NCI-H2196 (cell line): ENCODE results near the gene PHYHIPL.

Source experiments
- DNase-seq: peaks from one replicate; lab custom pipeline; 2025; ENCODE audit not compliant: unreplicated experiment; lab: John Stamatoyannopoulos, UW

The PHYHIPL gene

DNA sequence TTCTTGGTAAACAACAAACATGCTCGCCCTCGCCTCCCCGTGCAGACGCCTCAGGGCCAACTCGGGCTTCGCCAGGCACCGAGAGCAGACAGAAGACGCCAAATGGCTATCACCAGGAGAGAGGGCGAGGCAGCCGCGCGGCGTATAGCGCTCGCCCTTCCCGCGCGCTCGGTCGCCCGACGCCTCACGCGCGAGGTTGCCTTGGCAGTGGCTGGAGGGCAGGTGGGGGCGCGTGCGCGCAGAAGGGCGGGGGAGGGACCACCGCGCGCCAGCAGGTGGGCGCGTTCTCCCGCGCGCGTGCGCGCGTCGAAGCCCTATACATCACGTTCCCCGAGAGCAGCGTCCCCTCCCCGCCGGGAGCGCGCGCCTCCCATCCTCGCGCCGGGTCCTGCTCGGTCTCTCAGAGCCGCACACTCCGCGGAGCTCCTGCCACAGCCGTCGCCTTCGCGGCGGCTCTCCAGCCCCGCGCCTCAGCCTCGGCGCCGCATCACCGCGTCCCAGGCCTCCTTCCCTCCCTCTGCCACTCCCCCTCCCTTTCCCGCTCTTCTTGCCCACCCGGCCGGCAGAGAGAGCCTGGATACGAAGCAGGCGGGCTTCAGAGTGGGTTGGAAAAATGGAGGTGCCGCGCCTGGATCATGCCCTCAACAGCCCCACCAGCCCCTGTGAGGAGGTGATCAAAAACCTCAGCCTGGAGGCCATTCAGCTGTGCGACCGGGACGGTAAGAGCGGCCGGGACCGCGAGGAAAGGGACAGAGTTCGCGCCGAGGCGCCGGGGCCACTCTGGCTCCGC, at the start of gene PHYHIPL:
TSS of gene PHYHIPL (plus strand) at position 403 of the 790 bp plus-strand sequence. CDS start at position 614, 211 bp downstream.
- peak; percentile 59 for DNase-seq

DNA sequence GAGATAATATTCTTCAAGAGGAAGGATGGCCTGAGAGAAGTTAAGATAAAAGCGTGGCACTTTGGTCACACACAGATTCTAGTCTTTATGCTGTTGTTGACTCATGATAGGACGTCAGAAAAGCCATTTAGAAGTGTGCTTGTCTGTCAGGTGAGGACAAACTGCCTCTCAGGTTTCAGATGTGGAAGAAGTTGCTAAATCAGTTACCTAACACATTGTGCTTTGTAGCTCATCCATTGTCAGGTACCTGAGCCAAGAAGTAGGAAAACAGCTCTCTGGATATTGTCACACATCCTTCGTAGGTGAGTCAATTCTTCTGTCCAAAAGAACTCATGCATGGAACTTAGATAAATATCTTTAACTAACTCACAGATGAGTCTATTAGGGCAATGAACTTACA, 49.5 kb upstream of the PHYHIPL start:
- DNase-seq: no peak

DNA sequence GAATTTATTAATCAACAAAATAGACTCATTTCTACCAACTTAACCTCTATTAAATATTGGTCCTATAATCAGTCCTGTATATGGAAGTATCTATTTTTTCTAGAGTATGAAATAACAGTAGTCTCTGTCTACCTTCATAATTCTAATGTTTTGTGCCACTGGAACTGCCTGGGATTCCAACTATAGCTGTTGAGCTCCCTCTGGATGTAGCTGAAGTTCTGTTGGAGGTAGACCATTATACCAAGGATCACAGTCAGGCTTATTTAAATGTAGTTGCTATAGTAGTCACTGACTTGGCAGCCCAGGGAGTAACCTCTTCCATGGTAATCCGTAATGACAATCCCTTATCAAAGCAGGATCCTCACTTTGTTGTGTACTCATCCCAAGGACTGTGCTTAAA, 48.5 kb upstream of the PHYHIPL start:
- no peak for DNase-seq

DNA sequence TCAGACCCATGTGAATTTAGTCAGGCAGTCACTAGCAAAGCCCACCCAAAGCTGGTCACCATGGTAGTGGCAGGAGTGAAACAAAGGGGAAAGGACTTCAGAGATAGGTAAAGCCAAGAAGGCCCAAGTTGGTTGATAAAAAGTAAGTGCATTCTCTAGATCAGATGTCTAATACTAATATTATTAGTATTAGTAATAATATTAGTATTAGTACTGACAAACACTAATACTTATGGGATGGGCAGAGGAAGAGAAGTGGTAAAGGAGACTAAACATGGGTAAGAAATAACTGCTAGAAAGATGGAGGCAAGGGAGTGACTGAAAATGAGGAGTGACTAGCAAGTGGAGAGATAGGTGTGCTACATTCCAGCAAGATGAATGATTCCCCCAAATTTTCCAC, 46.6 kb upstream of the PHYHIPL start:
- DNase-seq: no peak

DNA sequence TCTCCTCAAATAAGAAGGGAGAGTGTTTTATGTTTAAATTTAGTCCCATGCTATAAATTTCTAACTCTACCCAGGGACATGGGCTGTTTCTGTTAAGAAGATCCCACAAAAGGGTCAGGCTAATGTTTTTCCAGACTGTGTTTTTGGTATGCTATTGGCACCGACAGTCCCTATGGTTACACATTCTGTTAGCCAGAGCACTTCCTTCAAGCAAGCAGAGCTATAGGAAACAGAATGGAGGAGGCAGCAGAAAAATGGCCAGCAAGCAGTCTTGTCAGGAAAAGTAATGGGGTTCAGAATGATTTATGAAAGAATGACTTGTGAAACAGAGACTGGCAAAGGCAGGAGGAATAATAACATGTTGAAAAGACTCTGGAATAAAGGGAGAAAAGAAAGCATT, 44.8 kb upstream of the PHYHIPL start:
- DNase-seq: no peak

DNA sequence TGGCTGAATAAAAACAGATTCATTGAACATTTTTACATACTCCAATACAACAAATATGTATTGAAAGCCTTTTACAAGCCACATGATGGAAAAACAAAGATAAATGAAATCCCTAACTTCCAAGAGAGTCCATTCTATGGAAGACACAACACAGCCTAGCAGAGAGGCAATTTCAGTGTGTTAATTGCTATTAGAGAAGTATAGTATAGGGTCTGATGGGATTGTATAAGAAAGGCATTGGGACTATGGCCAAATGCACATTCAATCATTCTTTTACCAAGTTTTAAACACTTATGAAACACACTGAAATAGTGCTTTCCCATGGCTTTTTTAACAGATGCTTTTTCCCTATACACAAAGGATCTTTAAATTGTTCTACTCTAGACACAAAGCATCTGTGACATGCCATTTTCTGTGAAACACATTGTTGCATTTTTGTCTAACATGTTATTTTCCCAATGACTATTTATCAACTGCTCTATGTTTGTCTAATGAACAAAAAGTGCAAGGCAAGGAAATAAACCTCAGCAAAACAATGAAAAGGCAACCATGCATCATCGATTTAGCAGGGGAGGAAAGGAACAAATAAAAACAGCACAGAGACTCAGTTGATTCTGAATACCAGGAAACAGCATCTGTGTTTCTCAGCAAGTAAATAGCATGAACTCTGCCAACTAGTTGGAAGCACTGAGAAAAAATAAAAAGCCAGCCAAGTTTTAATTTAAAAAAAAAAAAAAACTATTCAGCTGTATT, 42.4 kb upstream of the PHYHIPL start:
- no peak for DNase-seq

DNA sequence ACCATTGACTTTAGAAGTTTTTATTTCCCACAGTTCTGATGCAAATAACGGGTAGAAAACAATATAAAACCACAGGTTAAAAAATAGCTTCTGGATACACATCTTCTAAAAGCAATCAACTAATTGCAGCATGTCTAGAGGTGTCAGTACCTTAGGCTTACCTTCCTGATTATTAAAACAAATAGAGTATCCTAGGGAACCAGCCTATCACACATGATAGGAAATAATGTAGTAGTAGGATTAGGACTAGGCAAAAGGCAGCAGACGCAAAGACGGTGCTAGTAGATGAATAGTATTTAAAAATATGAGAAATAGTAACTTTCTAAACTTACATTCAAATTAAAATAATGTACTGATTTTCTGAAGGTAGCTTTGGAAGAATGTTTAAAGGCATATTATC, 41.7 kb upstream of the PHYHIPL start:
- no peak for DNase-seq

DNA sequence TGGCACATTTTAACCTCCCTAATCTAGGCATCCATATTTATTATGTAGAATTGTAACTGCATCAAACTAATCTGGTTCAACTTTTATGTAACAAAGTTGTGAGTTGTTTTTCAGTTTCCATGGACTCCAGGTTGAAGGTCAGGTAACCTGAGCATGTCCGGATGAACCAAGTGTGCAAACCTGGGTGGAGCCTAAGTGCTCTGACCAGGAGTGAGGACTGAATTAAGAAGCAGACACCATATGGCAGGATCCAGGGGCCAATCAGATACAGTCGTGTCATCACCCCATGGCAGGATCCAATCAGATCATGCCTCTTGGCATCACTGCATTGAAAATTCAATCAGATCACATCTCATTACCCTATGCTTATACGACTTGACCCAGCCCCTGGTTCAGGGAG, 41.2 kb upstream of the PHYHIPL start:
- DNase-seq: no peak

DNA sequence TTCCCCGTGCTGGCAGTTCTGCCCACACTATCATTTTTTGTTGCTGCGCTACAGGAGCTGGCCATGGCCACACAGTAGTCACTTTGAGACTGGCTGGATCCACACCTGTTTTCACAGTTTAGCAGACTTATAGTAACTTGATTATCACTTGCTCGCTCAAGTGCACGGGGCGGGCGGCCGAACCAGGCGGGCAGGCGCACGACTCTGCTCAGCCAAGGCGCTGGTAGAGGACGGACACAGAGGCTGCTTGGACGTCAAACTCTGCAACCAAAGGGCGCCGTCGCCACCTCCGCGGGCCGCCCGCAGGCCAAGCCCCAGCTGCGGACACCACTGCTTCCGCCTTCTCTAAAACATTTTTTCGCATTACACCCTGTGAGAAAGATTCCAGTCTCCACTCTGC, 38.4 kb upstream of the PHYHIPL start:
- DNase-seq: no peak

DNA sequence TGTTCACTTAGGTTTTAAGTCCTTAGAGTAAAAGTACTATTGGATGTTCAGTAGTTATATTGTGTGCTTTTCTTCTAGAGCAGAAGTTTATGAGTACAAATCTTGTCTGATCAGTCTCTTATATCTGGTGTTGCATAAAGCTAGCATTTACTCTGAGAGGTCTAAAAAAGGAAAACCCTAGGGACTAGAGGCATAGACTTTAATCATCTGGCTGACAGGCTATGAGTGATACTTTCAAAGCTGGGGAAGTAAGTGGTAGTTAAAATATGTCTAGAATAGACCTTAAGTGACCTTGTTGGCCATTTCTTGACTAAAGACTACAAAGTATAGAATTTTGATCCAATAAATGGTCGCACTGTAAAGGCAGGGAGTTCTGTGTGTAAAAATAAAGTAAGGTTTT, 32.9 kb upstream of the PHYHIPL start:
- no peak for DNase-seq

DNA sequence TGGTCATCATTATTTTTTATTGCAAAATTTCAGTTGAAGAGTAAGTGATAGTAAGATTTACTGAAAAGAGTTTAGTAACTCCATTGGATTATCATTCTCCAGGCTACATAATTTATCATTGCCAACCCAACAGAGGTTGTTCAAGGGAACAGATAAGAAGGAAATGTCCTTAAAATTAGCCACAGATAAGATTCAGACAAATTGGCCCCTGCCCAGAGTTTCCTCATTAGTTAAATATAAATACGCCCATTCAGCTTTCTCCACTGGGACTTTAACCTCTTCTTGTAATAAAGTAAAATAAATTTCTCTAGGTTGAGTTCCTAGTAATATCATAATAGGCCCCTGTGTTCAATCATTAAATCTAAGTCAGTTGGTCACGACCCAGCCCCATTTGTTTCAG, 27.7 kb upstream of the PHYHIPL start:
- no peak for DNase-seq

DNA sequence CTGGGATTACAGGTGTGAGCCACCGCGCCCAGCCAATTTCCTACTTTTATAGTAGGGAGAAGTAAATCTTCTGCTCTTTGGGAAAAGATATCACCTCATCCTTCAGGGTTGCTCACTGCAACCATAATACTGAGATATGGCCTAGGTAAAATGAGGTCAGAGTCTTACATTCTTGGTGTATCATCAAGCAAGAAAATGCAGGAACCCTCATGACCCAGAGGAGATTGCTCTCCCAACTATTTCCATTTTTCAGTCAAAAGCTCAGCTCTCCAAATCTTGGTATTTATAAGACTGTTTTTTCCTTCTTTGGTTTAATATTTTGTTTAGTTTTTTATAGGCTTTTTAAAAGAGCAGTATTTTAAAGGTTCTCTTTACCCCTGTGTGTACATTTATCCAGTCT, 20.9 kb upstream of the PHYHIPL start:
- DNase-seq: no peak

DNA sequence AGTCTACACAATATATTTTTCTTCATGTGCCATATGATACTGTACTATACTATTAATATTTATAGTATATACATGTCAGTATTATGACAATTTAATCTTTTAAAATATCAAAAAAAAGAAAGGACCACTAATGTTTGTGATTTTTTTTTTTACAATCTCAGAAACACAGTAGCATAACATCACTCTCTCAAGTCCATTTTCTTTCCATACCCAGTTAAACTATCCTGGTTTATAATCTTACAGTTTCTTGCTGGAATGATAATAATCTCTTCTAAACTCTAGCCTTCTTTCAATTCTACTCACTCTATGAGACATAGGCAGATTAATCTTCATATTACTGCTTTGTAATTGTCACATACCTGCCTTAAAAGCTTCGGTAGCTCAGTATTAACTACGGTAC, 8.9 kb upstream of the PHYHIPL start:
- DNase-seq: no peak

DNA sequence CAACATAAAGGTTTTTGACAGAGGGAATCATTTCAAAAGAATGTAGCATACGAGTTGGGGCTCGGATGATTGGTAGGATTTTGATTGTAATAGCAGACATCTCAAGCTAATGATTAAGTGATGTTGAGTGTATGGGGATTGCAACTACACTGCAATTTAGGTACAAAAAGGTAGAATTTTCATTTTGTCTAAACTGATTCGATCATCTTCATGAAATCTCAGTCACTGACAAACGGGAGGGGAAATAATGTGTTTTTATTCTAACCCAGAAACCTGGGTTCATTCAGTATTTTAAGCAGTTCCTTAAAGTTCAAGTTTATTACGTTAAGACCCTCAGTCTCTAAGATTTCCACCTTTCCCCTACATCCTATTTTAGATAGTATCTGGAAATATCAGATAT, 3.9 kb upstream of the PHYHIPL start:
- DNase-seq: no peak

DNA sequence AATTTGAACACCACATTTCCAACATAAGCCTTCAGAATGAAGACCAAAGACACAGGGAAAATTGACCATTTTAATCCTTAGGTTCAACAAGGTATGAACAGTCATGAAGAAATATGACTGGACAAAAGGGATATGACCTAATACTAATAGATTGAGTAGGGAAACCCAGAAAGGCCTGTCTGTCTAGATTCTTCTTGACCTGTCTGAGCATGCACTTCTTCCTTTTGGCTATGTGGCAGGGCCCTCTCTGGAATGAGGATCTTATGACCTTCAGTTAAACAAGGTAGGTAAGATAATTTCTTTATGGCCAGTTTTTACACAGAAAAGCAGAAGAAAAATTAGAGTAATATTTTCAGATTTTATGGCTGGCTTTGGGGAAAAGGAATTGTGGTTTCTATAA, 3.0 kb upstream of the PHYHIPL start:
- no peak for DNase-seq

DNA sequence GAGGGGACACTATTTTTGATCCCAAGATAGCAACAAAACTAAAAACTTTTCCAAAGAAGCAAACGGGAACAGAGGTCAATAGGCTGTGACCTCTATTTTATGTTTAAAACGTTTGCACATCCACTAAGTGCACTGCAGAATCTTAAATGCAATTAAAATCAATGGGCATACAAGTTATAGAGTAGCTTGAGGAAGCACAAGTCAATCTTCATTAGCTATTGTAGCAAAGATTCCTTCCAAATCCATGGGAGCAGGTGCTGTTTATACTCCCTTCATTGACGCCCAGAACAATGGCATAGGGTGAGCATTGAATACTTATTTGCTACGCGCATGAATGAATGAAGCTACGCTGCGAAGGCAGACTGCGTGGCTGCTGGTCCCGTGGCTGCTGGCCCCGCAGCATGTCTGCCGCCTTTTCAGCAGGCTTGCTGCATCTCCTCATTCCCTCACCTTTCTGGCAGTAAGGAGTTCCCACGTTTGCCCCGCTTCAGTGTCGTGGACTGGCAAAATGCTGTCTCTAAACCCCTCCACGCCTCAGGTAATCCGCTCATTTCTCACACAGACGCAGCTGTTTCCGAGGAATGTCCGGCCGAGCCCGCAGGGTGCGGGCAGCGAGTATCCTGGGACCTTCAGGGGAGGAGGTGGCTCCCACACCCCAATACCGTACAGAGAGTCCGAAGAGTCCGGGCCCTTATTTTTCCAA, 754 bp upstream of the PHYHIPL start:
- no peak for DNase-seq

DNA sequence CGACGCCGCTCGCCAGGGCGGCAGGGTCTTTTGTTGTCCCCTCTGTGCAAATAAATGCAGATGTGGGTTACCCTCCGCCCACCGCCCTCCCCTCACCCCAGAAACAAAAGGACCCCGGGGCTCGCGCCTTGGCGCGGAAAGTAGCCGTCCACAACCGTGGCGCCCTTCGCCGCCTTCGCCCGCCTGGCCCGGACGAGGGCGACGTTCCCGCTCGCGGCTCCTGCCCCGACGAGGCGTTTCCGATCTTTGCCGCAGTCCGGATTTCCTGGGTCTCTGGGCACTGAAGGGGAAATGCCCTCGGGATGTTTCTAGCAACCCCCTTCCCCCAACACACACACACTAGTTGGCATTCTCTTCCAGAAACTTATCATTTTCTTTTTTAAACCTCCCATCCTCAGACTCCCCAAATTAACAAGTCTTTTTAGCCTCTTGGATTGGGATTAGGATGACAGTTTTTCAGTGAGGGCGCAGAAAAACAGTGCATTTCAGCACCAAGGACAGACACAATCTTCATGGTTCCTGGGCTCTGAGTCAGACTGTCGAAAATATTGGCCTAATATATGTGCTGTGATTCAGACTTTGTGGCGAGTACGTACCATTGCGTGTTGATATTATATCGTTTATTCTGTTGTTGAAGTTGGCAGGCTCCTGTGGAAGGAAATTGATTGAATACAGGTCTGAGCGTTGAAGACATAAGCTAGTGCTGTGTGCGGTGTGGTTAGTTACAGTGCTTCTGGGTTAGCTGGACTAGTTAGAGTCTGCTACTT, 771 bp downstream of the PHYHIPL start:
- peak; percentile 32 for DNase-seq

DNA sequence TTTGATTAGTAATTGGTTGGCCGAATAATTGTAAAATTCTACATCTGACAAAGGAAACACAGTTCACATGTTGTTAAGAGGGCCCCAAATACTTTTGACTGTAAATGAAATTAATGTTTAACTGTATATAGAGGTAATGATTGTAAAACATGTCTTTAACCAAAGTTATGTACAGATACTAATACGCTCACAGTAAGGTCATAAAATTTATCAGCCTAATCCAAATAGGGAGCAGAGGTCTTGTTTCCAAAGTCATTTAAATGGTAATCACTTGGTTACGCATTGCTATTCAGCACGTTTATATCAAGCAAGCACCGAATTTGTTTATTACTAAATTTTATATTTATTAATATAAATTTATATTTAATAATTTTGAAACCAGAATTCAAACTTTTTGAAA, 1.4 kb downstream of the PHYHIPL start:
- no peak for DNase-seq

DNA sequence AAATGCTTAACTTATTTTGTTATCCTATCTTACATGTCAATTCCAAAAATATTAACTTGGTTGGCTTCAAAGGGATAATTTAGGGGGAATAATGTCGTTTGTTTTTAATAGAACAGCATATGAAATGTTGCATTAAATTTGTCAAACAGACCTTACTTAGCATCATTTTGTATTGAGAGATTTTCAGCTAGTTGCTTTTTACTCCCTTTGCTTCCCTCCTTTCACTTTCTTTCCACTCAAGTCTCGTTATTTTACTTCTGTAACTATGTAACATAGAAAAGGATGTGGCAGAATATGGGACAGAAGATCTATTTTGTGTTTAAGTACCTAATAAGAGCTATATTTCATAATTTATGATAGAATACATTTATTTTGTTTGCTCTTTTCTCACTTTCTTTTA, 2.6 kb downstream of the PHYHIPL start:
- DNase-seq: no peak

DNA sequence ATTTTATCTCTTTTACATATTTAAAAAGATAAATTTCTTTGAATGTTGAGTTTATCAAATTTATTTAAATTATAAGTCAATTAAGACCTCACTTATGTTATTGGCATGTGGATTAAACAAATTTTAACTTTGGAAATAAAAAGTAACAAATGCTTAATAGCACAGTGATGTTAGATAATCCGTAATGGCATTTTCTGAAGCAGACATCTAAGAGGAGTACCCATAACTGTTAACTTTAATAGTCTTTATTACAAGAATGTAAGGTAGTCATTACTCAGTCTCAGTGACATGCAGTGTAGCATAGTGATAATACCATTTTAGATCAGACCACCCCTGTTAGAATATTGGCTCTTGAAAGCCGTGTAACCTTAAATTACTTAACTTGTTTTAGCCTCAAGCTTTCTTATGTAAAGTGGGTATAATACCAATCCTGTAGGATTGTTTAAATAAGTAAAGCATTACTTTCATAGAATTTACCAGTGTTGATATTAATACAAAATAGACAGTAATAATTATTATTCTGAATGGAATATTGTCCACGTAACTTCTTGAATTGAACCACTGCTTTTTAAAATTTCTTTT, 4.3 kb downstream of the PHYHIPL start:
- DNase-seq: no peak

DNA sequence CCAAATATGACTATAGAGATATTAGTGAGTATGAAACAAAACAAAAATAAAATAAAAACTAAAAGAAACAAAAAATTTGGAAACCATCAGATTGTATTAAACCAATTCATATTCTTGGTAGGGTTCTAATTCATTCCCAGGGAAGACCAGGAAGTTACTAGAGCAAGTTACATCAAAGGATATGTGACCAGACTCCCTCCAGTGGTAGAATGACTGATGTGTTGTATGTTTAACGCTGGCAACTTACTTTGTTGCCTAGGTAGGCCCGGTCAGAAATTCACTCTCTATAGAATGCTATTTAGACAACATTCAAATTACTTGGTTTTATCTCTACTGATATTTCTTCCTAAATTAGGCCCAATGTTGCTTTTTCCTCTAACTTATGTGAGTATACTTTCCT, 5.2 kb downstream of the PHYHIPL start:
- peak; percentile 28 for DNase-seq
